ENCODE data around the gene PLAU. TPM values are rescaled to one million over a fixed set of nuclear protein-coding genes. Genes with fewer than 3 reads are reported as not detected.

Gene PLAU
- total and polyA plus RNA-seq, 2 donors (not counting 3 experiments of a cell fraction or from before 2014, with no cell fraction given): 23.6 to 34.9 TPM

- Histone ChIP-seq H3K27me3 (ENCODE audit: control insufficient read depth in 2 of 2, insufficient read depth in 2 of 2, low read length in 2 of 2) (no peaks in the 10 kb centered on the region), H3K4me2 (ENCODE audit: insufficient read depth, low read length) (no peak overlapping the region), H3K9ac (replicated peaks; ENCODE audit: extremely low read depth, insufficient read depth, low read length) (no peak overlapping the region), H2AFZ (ENCODE audit: low read depth, low read length) (no peak overlapping the region), H3K4me3 (replicated peaks in 1 of 3; ENCODE audit: insufficient read depth in 1 of 3, low read depth in 1 of 3, low read length in 3 of 3) (peak overlapping the region; percentile 34 to 82 (median 78)), H4K20me1 (replicated peaks; ENCODE audit: control insufficient read depth, extremely low read depth, insufficient read depth, low read length) (no peaks in the 10 kb centered on the region), H3K9me1 (replicated peaks; ENCODE audit: control insufficient read depth, extremely low read depth, insufficient read depth, low read length) (no peaks in the 10 kb centered on the region), H3K27ac (ENCODE audit: insufficient read depth, low read depth, low read length) (no peak overlapping the region), H3K9me3 (replicated peaks; ENCODE audit: control insufficient read depth, insufficient read depth, low read length) (no peaks in the 10 kb centered on the region), H3K36me3 (ENCODE audit: control insufficient read depth in 2 of 2, extremely low read depth in 1 of 2, insufficient read depth in 2 of 2, low read length in 2 of 2) (peaks cover 6 to 8% of the 10 kb centered on the region in 2 experiments), H3K4me1 (ENCODE audit: control insufficient read depth, extremely low read depth, insufficient read depth, low read length) (peaks cover 7% of the 10 kb centered on the region), H3K79me2 (ENCODE audit: control insufficient read depth, insufficient read depth, low read length) (peaks cover 7% of the 10 kb centered on the region)
- ChIA-PET CTCF (interaction anchor here (0.6 to 2.2 kb wide), 4 partner anchors 8 to 54 kb away, joined by 3 to 6 read pairs (median 4); no protein-coding TSS in a partner anchor), POLR2A (no interaction called here)
- TF ChIP-seq MAX (IDR thresholded peaks at IDR 0.05; ENCODE audit: insufficient read depth, insufficient read length): no peak
- TF ChIP-seq CTCF (IDR thresholded peaks at IDR 0.05; ENCODE audit: extremely low read depth in 1 of 2, insufficient read depth in 1 of 2, low read depth in 1 of 2, low read length in 2 of 2): no peak
- no peak for TF ChIP-seq FOS (IDR thresholded peaks at IDR 0.05; ENCODE audit: borderline replicate concordance, insufficient read depth, low read length)
- no peak for TF ChIP-seq POLR2AphosphoS5 (IDR thresholded peaks at IDR 0.05; ENCODE audit: insufficient read depth, low read depth, low read length)
- TF ChIP-seq MYC (IDR thresholded peaks at IDR 0.05; ENCODE audit: low read depth, low read length): no peak
- TF ChIP-seq JUN (IDR thresholded peaks at IDR 0.05; ENCODE audit: borderline replicate concordance, insufficient read depth, insufficient read length, low read depth): no peak
- TF ChIP-seq POLR2A (IDR thresholded peaks at IDR 0.05; ENCODE audit: low read depth, low read length): no peak
- TF ChIP-seq GATA2 (IDR thresholded peaks at IDR 0.05; ENCODE audit: insufficient read depth, insufficient read length, low read depth, low read length): no peak
- no peak for TF ChIP-seq EZH2 (IDR thresholded peaks at IDR 0.05; ENCODE audit: borderline replicate concordance, low read depth, low read length, severe bottlenecking)
- intact Hi-C loops (cut with micrococcal nuclease) (no loop called here), dilution Hi-C loops (cut with MboI; ENCODE audit: extremely low pct_ligation_motif_present, low sequenced_read_pairs) (no loop called here)
- DNase-seq (ENCODE audit: low read depth, low spot score) (no peak), FAIRE-seq (no peak)
- no TSS peak for BruUV-seq (replicated peaks)
These were observed 37.1 kb upstream of the PLAU start for GRCh38 chr10:73873838-73874215.
